ENCODE data around the gene ADCY5.

GRCh38 chr3:123278446-123278845, 170.4 kb downstream of the ADCY5 start:
- no peak for TF ChIP-seq CTCF (IDR thresholded peaks at IDR 0.05; ENCODE audit: borderline replicate concordance, extremely low read depth, low read length, poor library complexity, severe bottlenecking)
- TF ChIP-seq EZH2 (IDR thresholded peaks at IDR 0.05; ENCODE audit: borderline replicate concordance, low read depth, low read length, severe bottlenecking) = no peak
